GM23338 (cell line): ENCODE data around the gene CABLES1. TPM values are rescaled to one million over a fixed set of nuclear protein-coding genes. Genes with fewer than 3 reads are reported as not detected.

ENCODE experiments used
- ATAC-seq: fragments of 200-7000 bp; cut with Tn5 transposase; 3 replicates; pipeline ENCODE4 v1.9.1; 2020
- DNase-seq: peaks from one replicate; pipeline ENCODE4 v3.0.0-alpha.2; 2015; ENCODE audit warnings: low spot score
- H2AFZ ChIP-seq: fragments of 200-600 bp; sonication (generic); 2 replicates; pipeline ENCODE4 v1.8.0; 2016; ENCODE audit warnings: antibody characterized with exemption, mild to moderate bottlenecking, moderate library complexity
- H3F3A ChIP-seq: fragments of 200-600 bp; sonication (generic); replicated peaks from 2 replicates; pipeline ENCODE4 v1.8.0; 2017; ENCODE audit warnings: antibody characterized with exemption, mixed run types, low read depth
- H3K27ac ChIP-seq: fragments of 200-600 bp; sonication (generic); 2 replicates; pipeline ENCODE4 v1.6.1; 2016; ENCODE audit warnings: low read depth
- H3K27me3 ChIP-seq: fragments of 200-600 bp; sonication (generic); 2 replicates; pipeline ENCODE4 v1.8.0; 2016; ENCODE audit warnings: mild to moderate bottlenecking, mixed run types, moderate library complexity; ENCODE audit not compliant: insufficient read depth
- H3K36me3 ChIP-seq: fragments of 200-600 bp; sonication (generic); 2 replicates; pipeline ENCODE4 v1.8.0; 2016; ENCODE audit warnings: mild to moderate bottlenecking; ENCODE audit not compliant: insufficient read depth
- H3K4me1 ChIP-seq: fragments of 200-600 bp; sonication (generic); 2 replicates; pipeline ENCODE4 v1.8.0; 2016; ENCODE audit warnings: mild to moderate bottlenecking, moderate library complexity; ENCODE audit not compliant: insufficient read depth
- H3K4me2 ChIP-seq: fragments of 200-600 bp; sonication (generic); 2 replicates; pipeline ENCODE4 v1.7.1; 2017; ENCODE audit warnings: mixed run types
- H3K4me3 ChIP-seq: fragments of 200-600 bp; sonication (generic); 2 replicates; pipeline ENCODE4 v1.6.1; 2016; ENCODE audit warnings: mixed run types
- H3K79me2 ChIP-seq: fragments of 200-600 bp; sonication (generic); replicated peaks from 2 replicates; pipeline ENCODE4 v1.8.0; 2017; ENCODE audit warnings: mild to moderate bottlenecking; ENCODE audit not compliant: insufficient read depth
- H3K9me2 ChIP-seq: fragments of 200-600 bp; sonication (generic); 2 replicates; pipeline ENCODE4 v1.8.0; 2017; ENCODE audit not compliant: insufficient read depth
- H4K20me1 ChIP-seq: fragments of 200-600 bp; sonication (generic); replicated peaks from 2 replicates; pipeline ENCODE4 v1.8.0; 2017; ENCODE audit warnings: mild to moderate bottlenecking; ENCODE audit not compliant: insufficient read depth
- H3K27ac Mint-ChIP-seq: 2 replicates; pipeline ENCODE4 v1.8.0; 2020; ENCODE audit warnings: inconsistent platforms, mild to moderate bottlenecking, moderate library complexity, mixed read lengths
- H3K27me3 Mint-ChIP-seq: 3 replicates; pipeline ENCODE4 v1.8.0; 2022; ENCODE audit warnings: low read depth, mild to moderate bottlenecking, moderate library complexity, mixed read lengths, inconsistent platforms; ENCODE audit not compliant: insufficient read depth, poor library complexity
- H3K36me3 Mint-ChIP-seq: 3 replicates; pipeline ENCODE4 v1.8.0; 2021; ENCODE audit warnings: low read depth, mild to moderate bottlenecking, inconsistent platforms, moderate library complexity, mixed read lengths
- H3K4me1 Mint-ChIP-seq: 3 replicates; pipeline ENCODE4 v1.8.0; 2020; ENCODE audit warnings: mild to moderate bottlenecking, inconsistent platforms, mixed read lengths
- H3K4me3 Mint-ChIP-seq: 3 replicates; pipeline ENCODE4 v1.8.0; 2021; ENCODE audit warnings: moderate library complexity, mild to moderate bottlenecking, inconsistent platforms, mixed read lengths
- H3K9me3 Mint-ChIP-seq: 3 replicates; pipeline ENCODE4 v1.8.0; 2020; ENCODE audit warnings: moderate library complexity, mild to moderate bottlenecking, inconsistent platforms, mixed read lengths
- CREB1 ChIP-seq: fragments of 250-450 bp; sonication (Bioruptor Pico); IDR thresholded peaks from 2 replicates; pipeline ENCODE4 v1.5.0; 2020; ENCODE audit warnings: low read depth, mild to moderate bottlenecking, moderate library complexity
- ETS1 ChIP-seq: IDR thresholded peaks from 2 replicates; pipeline ENCODE4 v1.6.1; 2016; ENCODE audit warnings: antibody characterized with exemption
- EZH2 ChIP-seq: fragments of 200-600 bp; sonication (generic); IDR thresholded peaks from one replicate; pipeline ENCODE4 v1.8.0; 2017; ENCODE audit warnings: antibody characterized with exemption, mild to moderate bottlenecking, low read depth; ENCODE audit not compliant: unreplicated experiment
- EZH2phosphoT487 ChIP-seq: fragments of 200-600 bp; sonication (generic); IDR thresholded peaks from one replicate; pipeline ENCODE4 v1.8.1; 2018; ENCODE audit warnings: antibody characterized with exemption; ENCODE audit not compliant: unreplicated experiment
- JUNB ChIP-seq: IDR thresholded peaks from one replicate; pipeline ENCODE4 v1.6.1; 2016; ENCODE audit warnings: antibody characterized with exemption; ENCODE audit not compliant: unreplicated experiment
- NANOG ChIP-seq: IDR thresholded peaks from 2 replicates; pipeline ENCODE4 v1.6.1; 2016; ENCODE audit warnings: antibody characterized with exemption, borderline replicate concordance
- POLR2AphosphoS5 ChIP-seq: IDR thresholded peaks from 2 replicates; pipeline ENCODE4 v1.6.1; 2016; ENCODE audit warnings: antibody characterized with exemption, low read depth
- STAT1 ChIP-seq: IDR thresholded peaks from one replicate; pipeline ENCODE4 v1.6.1; 2016; ENCODE audit warnings: antibody characterized with exemption; ENCODE audit not compliant: unreplicated experiment
- ZNF114 ChIP-seq: fragments of 250-450 bp; sonication (Bioruptor Pico); IDR thresholded peaks from 2 replicates; pipeline ENCODE4 v1.5.0; 2020; ENCODE audit warnings: mild to moderate bottlenecking, moderate library complexity
- ZNF331 ChIP-seq: fragments of 250-450 bp; sonication (Bioruptor Pico); IDR thresholded peaks from 2 replicates; pipeline ENCODE4 v1.5.0; 2020; ENCODE audit warnings: low read depth, mild to moderate bottlenecking, moderate library complexity
- ZNF462 ChIP-seq: fragments of 250-450 bp; sonication (Bioruptor Pico); IDR thresholded peaks from 2 replicates; pipeline ENCODE4 v1.5.0; 2020; ENCODE audit warnings: mild to moderate bottlenecking, moderate library complexity
- polyA plus RNA-seq: library from polyadenylated mRNA; unstranded; fragments of >200 nt; fragmentation: Nextera tagmentation; extraction: Ambion mirVana; gene quantifications from 2 replicates; pipeline ENCODE4 v1.2.1, GENCODE V29; 2016
- total RNA-seq: library from RNA; depleted of rRNA; stranded (reverse); fragments of >200 nt; shearing (Covaris generic); gene quantifications from 2 replicates; pipeline ENCODE4 v1.2.3, GENCODE V29; 2014

The CABLES1 gene
- total and polyA plus RNA-seq, 2 experiments from 2014 or later = 2.6 to 12.4 TPM

- TF ChIP-seq JUNB (no peak), EZH2 (no peak), ZNF114 (CRISPR knock-in tag) (no peak), ETS1 (no peak), CREB1 (CRISPR knock-in tag) (no peak)
Measured at GRCh38 chr18:23257686-23258565, 122.6 kb downstream of the CABLES1 start (continued).

- no peaks in the 10 kb centered on the region for H3K27me3 ChIP-seq
- Mint-ChIP-seq H3K4me1 (peaks cover 34% of the 10 kb centered on the region), H3K27ac (peak overlapping the region; percentile 95), H3K27me3 (peaks cover 12% of the 10 kb centered on the region), H3K36me3 (peaks cover 53% of the 10 kb centered on the region), H3K4me3 (peak overlapping the region; percentile 38), H3K9me3 (no peaks in the 10 kb centered on the region)
- TF ChIP-seq EZH2phosphoT487 (no peak), NANOG (no peak), ZNF462 (CRISPR knock-in tag) (no peak), ZNF331 (no peak), ETS1 (no peak), POLR2AphosphoS5 (no peak), STAT1 (no peak), ZNF114 (CRISPR knock-in tag) (no peak), CREB1 (CRISPR knock-in tag) (no peak)
- H2AFZ ChIP-seq = no peak overlapping the region
- DNase-seq (no peak), ATAC-seq (no peak)
- H3K36me3 ChIP-seq = peaks cover 18% of the 10 kb centered on the region
- no peaks in the 10 kb centered on the region for H4K20me1 ChIP-seq
- H3K4me1 ChIP-seq = peaks cover 27% of the 10 kb centered on the region
- peaks cover 12% of the 10 kb centered on the region for H3K9me2 ChIP-seq
- H3K4me3 ChIP-seq = no peak overlapping the region; the same call in 1 of the 2 replicates
- H3F3A ChIP-seq = peaks cover 22% of the 10 kb centered on the region
- peak overlapping the region; percentile 64 for H3K4me2 ChIP-seq
- peak overlapping the region; percentile 94 for H3K27ac ChIP-seq
- H3K79me2 ChIP-seq = no peaks in the 10 kb centered on the region
Measured at GRCh38 chr18:23258566-23259469, 123.5 kb downstream of the CABLES1 start.
